Mesenteric fat pad (tissue), 1 donor: Measurements from ENCODE around the gene TAF6. TPM values are rescaled to one million over a fixed set of nuclear protein-coding genes. Genes with fewer than 3 reads are reported as not detected.

Experiments used
- DNase-seq: peaks from one replicate; pipeline ENCODE4 v3.0.0-alpha.2; 2020; ENCODE audit warnings: low spot score
- microRNA-seq: library from miRNA; unstranded; fragments of <30 nt; microRNA quantifications from one replicate; pipeline ENCODE4 v1.2.0, GENCODE V29; 2020; ENCODE audit warnings: borderline number of aligned reads
- total RNA-seq: library from RNA; stranded (reverse); fragmentation: NEBNext Ultra II Directional; extraction: Animal tissue kit (Norgen Biotek cat#: 25700); gene quantifications from one replicate; pipeline ENCODE4 v1.2.1, GENCODE V29; 2021
- donor health status: DM: yes; HTN: yes; CAD: no.

TAF6 gene
- total RNA-seq, 1 donor from 2014 or later: 27.7 TPM

DNA sequence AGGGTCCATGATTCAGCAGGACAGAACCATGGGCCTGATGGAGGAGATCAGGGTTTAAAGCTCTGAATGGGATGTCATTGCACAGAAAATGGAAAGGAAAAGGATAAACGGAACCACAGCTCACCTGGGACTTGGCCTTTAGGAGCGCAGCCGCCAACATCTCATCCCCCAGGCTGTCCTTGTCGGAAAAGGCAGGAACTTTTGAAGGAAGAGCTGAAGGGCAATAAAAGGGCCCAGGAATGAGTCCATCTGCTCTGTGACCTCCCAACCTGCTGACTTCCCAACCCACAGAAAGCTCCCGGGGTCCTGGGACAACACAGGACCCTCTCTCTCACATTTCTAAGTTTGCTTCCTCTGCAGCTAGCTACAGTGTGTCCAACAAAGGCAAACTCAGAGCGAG is 43.7 kb downstream of the TAF6 start:
- no peak for DNase-seq

DNA sequence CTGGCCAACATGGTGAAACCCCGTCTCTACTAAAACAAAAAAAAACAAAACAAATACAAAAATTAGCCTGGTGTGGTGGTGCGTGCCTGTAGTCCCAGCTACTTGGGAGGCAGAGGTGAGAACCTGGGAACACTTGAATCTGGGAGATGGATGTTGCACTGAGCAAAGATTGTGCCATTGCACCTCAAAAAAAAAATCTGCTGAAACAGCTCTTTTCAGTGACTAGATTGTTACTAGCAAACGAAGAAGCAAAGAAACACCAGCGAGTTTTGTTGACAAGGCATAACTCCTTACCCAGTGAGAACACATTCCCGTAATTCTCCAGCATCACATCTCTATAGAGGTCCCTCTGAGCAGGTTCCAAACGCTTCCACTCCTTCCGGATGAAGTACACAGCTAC is 44.3 kb downstream of the TAF6 start:
- no peak for DNase-seq

DNA sequence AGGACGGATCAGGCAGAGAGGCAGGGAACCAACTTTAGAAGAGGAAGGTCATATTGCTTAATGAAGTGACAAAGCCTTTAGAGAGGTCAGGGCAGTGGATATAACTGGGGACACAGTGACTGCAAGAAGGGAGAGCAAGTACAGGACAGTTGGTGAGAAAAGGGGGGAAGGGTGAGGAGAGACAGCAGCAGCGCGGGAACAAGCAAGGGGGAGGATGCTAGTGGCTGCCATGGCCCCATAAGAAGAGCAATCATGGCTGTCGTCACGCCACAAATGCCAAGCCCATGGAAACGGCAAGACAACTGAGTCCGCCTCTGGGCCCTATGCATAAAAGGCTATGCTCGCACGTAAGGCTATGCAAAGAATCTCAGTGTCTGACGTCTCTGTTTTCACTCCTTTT is 46.7 kb downstream of the TAF6 start:
- no peak for DNase-seq

DNA sequence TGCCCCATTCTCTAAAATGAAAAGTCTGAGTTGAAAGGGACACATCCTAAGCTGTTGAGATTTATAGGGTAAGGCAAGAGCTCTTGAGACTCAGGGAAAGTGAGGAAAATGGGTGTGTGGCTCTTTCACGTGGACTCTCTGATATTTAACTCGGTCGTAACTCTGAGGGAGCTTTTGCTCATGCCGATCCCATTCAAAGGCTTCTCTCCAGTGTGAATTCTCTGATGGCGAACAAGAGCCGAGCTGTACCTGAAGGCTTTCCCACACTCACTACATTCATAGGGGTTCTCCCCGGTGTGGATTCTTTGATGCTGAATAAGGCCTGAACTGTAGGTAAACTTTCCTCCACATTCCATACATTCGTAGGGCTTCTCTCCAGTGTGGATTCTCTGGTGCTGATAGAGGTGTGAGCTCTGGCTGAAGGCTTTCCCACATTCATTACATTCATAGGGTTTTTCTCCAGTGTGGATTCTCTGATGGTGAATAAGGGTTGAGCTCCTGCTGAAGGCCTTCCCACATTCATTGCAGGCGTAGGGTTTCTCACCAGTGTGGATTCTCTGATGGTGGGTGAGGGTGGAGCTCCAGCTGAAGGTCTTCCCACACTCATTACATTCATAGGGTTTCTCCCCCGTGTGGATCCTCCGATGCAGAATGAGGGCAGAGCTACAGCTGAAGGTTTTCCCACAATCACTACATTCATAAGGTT is 48.0 kb downstream of the TAF6 start:
- no peak for DNase-seq

DNA sequence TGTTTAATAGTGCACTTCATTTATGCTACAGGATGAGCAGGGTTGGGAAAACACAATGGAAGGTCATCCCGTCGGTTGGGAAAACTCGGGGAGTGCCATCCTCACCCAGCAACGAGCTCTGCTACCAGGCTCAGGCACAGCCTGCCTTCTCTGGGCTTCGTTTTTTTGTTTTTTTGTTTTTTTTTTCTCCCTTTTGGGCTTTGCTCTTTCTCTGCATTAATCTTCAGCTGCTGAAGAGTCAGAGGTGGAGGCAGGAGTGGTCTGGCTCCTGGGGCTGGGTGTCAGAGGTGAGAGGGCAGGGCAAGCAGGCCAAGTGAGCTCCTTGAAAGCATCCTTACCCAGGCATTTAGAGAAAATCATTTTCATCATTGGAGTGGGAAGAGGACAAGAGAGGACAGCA is 49.2 kb downstream of the TAF6 start:
- no peak for DNase-seq

DNA sequence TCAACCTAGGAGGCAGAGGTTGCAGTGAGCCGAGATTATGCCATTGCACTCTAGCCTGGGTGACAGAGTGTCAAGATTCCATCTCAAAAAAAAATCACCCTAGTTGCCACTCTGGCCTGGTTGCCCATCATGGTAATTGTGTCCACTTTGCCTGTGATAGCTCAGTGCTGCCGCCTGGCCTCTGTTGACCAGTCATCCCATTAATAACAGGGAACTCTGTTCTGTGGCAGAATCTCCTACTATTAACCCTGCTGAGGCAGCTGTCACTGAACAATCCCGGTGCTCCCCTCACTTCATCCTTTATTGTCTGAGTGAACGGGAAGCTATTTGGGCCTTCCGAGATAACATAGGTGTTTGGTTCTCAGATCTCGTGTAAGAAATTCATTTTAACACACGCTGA is 52.2 kb downstream of the TAF6 start:
- DNase-seq: no peak

DNA sequence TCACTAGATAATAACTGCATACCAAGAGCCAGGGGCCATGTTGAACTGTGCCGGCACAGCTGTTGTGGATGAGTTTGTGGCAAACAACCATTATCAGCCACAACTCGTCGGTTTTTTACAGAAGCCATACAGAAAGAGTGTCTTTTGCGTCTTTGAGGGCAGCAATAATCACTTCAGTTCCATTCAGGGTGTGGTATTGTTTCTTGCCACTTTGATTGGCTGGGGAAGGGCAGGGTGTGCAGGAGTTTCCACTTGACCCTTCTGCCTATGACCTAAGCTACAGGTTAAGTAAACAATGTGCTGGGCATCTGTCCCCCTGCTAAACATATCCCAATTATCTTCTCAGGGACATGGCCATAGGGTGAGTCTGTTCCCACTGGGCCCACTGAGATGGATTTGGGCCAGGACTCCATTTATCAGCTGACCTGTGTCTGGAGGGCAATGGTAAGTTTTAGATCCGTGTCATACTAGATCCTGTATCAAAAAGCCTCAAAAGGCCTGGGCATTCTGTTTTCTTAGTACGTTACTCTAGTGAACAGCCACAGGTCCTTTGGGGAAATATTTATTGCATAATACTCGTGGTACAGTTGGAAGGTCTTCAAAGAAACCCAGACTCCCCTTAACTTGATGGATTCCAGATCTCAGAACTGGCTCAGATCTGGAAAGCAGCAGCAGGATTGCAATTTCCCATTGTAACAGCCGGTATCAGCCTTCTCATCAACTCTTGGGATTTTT is 53.5 kb downstream of the TAF6 start:
- DNase-seq: no peak

DNA sequence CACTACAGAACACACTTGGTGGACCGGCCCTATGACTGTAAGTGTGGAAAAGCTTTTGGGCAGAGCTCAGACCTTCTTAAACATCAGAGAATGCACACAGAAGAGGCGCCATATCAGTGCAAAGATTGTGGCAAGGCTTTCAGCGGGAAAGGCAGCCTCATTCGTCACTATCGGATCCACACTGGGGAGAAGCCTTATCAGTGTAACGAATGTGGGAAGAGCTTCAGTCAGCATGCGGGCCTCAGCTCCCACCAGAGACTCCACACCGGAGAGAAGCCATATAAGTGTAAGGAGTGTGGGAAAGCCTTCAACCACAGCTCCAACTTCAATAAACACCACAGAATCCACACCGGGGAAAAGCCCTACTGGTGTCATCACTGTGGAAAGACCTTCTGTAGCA is 55.0 kb downstream of the TAF6 start:
- DNase-seq: no peak

DNA sequence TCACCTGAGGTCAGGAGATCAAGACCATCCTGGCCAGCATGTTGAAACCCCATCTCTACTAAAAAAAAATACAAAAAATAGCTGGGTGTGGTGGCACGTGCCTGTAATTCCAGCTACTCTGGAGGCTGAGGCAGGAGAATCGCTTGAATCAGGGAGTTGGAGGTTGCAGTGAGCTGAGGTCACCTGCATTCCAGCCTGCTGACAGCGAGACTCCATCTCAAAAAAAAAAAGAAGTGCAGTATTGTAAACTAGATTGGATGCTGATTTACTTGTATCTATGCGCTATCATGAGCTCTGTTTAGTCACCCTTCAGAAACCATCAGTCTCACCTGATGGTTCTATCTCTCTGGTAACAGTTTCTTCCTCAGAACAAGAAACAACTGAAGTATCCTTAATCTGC is 55.8 kb downstream of the TAF6 start:
- no peak for DNase-seq

DNA sequence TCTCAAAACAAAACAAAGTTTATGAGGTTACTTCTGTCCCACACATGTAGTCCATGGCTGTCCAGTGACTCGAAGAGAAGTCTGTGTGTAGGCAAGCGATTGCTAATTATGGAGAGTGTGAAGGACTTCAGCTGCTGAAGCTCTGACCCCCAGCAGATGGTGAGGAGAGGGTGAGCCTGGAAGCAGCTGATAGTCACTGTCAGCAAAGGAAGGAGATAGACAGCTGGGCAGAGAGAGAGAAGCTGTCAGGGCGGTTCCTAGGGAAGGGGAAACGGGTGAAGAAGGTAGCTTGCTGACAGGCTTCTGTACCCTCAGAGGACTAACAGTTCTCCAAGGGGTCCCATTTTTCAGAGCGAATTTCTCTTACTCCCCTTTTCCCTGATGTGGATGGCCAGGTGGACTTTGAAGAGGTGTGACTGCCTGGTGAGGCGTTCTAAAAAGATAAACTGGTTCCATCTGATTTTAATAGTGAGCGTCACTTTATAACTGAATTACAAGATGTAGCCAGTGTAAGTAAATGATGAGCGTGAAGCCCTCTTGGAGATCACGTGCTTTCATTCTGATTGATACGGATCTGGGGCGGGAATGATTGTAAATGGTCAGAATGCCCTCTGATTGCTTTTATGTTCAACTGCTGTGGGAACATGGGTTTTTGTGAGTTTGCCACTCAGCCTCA is 57.5 kb downstream of the TAF6 start:
- no peak for DNase-seq

DNA sequence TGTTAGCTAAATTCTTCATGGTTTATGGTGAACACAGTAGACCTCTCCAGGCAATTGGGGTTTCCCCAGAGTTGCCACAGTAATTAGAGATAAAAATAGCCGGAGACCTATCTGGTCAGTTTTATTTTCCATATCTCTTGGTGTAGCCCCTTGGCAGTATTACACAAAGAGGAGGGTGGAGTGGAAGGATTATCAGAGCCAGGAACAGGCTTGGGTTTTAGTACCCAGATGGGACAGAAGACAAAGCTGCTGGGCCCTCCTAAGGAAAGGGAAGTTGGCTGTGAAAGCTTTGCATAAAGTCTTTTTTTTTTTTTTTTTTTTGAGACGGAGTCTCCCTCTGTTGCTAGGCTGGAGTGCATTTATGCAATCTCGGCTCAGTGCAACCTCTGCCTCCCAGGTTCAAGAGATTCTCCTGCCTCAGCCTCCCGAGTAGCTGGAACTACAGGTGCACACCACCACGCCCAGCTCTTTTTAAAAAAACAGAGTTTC is 59.9 kb downstream of the TAF6 start:
- DNase-seq: no peak

Small RNA genes within 50 kb of the gene (microRNA-seq; reads per million reads assigned to microRNA genes)
- gene MIR106B: 297 reads per million, percentile 66 among the genes with 10 or more reads in this experiment
- 142 reads per million, percentile 51 among the genes with 10 or more reads in this experiment for gene MIR25
- not detected for gene MIR4658
- 2,368 reads per million, percentile 83 among the genes with 10 or more reads in this experiment for gene MIR93

Other genes with a start within 250 kb of the TAF6 start
- gene OR2AE1, start 242.3 kb downstream of the TAF6 start, total RNA-seq: not detected
- gene TRIM4, start 199.8 kb downstream of the TAF6 start, total RNA-seq: 21.2 TPM
- 0.61 TPM for gene GJC3, start 189.7 kb downstream of the TAF6 start, total RNA-seq
- 76.2 TPM for gene AZGP1, start 143.3 kb downstream of the TAF6 start, total RNA-seq
- gene ZKSCAN1, start 103.8 kb downstream of the TAF6 start, total RNA-seq: 58.9 TPM
- gene ZSCAN21, start 69.6 kb downstream of the TAF6 start, total RNA-seq: 10.2 TPM
- 16.8 TPM for gene ZNF3, start 37.6 kb downstream of the TAF6 start, total RNA-seq
- 85.2 TPM for gene COPS6, start 30.4 kb downstream of the TAF6 start, total RNA-seq
- 22.7 TPM for gene MCM7, start 18.0 kb downstream of the TAF6 start, total RNA-seq
- 7.5 TPM for gene AP4M1, start 17.7 kb downstream of the TAF6 start, total RNA-seq
- gene CNPY4, start 276 bp upstream of the TAF6 start, total RNA-seq: 9.2 TPM
- gene MBLAC1, start 7.6 kb upstream of the TAF6 start, total RNA-seq: 1.7 TPM
- gene LAMTOR4, start 29.6 kb upstream of the TAF6 start, total RNA-seq: 112 TPM
- gene TRAPPC14, start 39.4 kb upstream of the TAF6 start, total RNA-seq: 22.5 TPM
- gene GAL3ST4, start 49.3 kb upstream of the TAF6 start, total RNA-seq: 1.7 TPM
- 1.2 TPM for gene GPC2, start 58.0 kb upstream of the TAF6 start, total RNA-seq
- 0.45 TPM for gene STAG3, start 58.6 kb upstream of the TAF6 start, total RNA-seq
- not detected for gene PVRIG, start 100.6 kb upstream of the TAF6 start, total RNA-seq
- gene SPDYE3, start 188.3 kb upstream of the TAF6 start, total RNA-seq: not detected
- gene PILRB, start 238.8 kb upstream of the TAF6 start, total RNA-seq: 32.1 TPM